ENCODE results near the gene RAD51B. TPM values are rescaled to one million over a fixed set of nuclear protein-coding genes. Genes with fewer than 3 reads are reported as not detected.

Gene RAD51B
- total RNA-seq, 4 donors from 2014 or later, result 14.0 to 16.4 (median 14.8) TPM

GRCh38 chr14:68703093-68703492, 883.5 kb downstream of the RAD51B start:
- H3K4me1 ChIP-seq, result peaks cover 0 to 36% of the 10 kb centered on the region in 2 donors
- intact Hi-C loops (cut with DNase I), result no loop called here
- no peak for DNase-seq
- no peak for TF ChIP-seq POLR2A (IDR thresholded peaks at IDR 0.05)
- TF ChIP-seq CTCF (IDR thresholded peaks at IDR 0.05), result no peak
- no peaks in the 10 kb centered on the region for H3K9me3 ChIP-seq
- WGBS, 2 donors, result 79 to 82% methylated on average over 9 to 10 of the region's 10 CpGs
- H3K27me3 ChIP-seq, result no peaks in the 10 kb centered on the region
- no peak overlapping the region for H3K4me3 ChIP-seq (replicated peaks in 1 of 3)
- H3K27ac ChIP-seq, result no peak overlapping the region
- no peaks in the 10 kb centered on the region for H3K36me3 ChIP-seq

DNA sequence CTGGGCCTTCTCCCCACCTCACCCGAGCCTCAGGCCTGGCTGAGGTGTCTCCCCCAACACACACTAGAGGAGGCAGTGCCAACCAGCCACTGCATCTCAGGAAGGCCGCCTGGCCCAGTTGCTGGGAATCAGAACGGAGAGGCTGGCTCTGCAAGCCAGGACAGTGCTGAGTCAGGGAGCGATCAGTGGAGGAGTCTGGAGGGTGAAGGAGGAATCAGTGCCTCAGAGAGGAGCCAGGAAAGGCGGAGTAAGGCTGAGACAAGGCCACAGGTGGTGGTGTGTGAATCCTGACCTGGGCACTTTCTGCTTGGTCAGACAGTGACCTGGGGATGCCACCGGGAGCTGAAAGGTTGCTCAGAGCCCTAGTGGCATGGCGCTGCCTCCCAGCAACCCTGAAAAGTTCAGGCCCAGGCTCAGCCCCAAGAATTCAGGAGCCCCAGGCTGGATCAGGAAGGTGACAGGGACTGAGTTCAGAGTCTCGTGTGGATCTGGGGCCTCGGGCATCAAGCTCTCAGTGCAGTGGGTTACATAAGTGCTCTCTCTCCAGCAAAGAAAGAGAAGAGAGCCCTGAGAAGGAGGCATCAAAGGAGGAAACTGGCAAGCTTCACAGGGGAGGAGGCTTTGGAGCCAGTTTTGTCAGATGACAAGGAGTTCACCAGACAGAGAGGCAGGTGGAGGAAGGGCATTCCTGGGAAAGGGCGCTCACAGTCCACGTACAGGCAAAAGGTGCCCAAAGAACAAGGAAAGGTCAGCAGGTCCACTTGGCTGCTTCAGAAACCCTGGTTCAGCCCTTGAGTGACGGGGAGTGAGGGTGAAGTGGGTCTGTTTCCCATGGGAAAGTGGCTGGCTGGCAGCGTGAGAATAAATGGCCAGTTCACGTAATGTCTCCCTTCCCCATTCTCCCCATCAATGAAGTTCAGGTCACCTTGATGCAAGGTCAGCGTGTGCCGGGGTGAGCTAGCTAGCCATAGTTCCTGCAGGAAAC, 885.4 kb downstream of the RAD51B start:
- TF ChIP-seq CTCF (IDR thresholded peaks at IDR 0.05) (no peak), POLR2A (IDR thresholded peaks at IDR 0.05) (no peak)
- intact Hi-C loops (cut with DNase I), result no loop called here

GRCh38 chr14:68705741-68706283, 886.2 kb downstream of the RAD51B start:
- intact Hi-C loops (cut with DNase I), result no loop called here
- no peaks in the 10 kb centered on the region for H3K36me3 ChIP-seq
- H3K27ac ChIP-seq, result peak overlapping the region in 2 of 3 donors; percentile 51 to 56
- no peaks in the 10 kb centered on the region for H3K27me3 ChIP-seq
- H3K4me1 ChIP-seq, result peaks cover 0 to 36% of the 10 kb centered on the region in 2 donors
- peak; percentile 65 to 67 for DNase-seq
- no peaks in the 10 kb centered on the region for H3K9me3 ChIP-seq
- no peak for TF ChIP-seq CTCF (IDR thresholded peaks at IDR 0.05)
- TF ChIP-seq POLR2A (IDR thresholded peaks at IDR 0.05), result no peak
- H3K4me3 ChIP-seq (replicated peaks in 1 of 3), result no peak overlapping the region
- 78 to 83% methylated on average over 10 of the region's 10 CpGs for WGBS, 2 donors

More for the DNA sequence above, 885.4 kb downstream of the RAD51B start:
- H3K36me3 ChIP-seq, result no peaks in the 10 kb centered on the region
- H3K27me3 ChIP-seq, result no peaks in the 10 kb centered on the region
- 84 to 87% methylated on average over 14 to 15 of the region's 16 CpGs for whole genome bisulfite sequencing, 2 donors
- H3K4me1 ChIP-seq, result peaks cover 0 to 36% of the 10 kb centered on the region in 2 donors
- H3K27ac ChIP-seq, result no peak overlapping the region
- no peak for DNase-seq
- H3K4me3 ChIP-seq (replicated peaks in 1 of 3), result no peak overlapping the region
- no peaks in the 10 kb centered on the region for H3K9me3 ChIP-seq

DNA sequence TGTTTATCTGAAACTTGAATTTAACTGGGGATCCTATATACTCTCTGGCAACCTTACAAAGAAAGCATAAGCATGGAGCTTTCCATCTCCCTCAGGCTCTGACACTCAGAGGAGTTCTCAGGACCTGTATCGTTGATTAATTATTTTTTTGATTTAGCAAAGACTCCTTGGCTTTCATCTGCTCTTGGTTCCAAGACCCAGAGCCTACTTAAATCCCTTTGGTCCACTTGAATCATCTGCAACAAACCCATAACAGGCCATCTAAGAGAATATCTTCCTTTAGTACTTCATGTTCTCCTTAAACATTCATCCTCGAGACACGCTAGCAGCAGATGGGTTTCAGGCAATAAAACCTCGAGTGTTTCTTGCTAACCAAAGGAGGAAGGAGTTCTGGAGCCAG, 887.9 kb downstream of the RAD51B start:
- TF ChIP-seq CTCF (IDR thresholded peaks at IDR 0.05), result no peak
- TF ChIP-seq POLR2A (IDR thresholded peaks at IDR 0.05), result no peak
- Histone ChIP-seq H3K4me1 (peaks cover 0 to 35% of the 10 kb centered on the region in 2 donors), H3K4me3 (replicated peaks in 1 of 3) (no peak overlapping the region), H3K9me3 (no peaks in the 10 kb centered on the region), H3K27ac (peak overlapping the region in 2 of 3 donors; percentile 50 to 51), H3K36me3 (no peaks in the 10 kb centered on the region), H3K27me3 (no peaks in the 10 kb centered on the region)
- WGBS, 2 donors, result 82 to 83% methylated on average over 4 of the region's 4 CpGs
- intact Hi-C loops (cut with DNase I), result no loop called here
- DNase-seq, result no peak

DNA sequence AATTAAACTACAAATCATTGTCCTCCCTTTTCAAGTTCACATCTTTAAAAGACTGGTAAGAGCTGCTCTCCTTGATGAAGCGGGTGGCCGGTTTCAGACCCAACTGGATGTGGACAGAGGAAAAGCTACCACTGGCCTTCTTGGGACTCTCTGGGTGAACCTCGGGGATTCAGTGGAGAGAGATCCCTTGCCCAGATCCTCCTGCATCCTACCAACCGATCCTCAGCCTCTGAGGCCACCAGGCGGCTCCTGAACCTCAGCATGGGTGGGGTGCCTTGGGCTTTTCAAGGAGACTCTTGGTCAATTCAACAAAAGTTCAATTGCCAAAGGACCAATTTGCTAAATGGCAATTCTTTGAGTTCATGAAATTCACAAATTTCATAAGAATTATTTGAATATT, 888.8 kb downstream of the RAD51B start:
- H3K4me3 ChIP-seq (replicated peaks in 1 of 3), result no peak overlapping the region
- intact Hi-C loops (cut with DNase I), result no loop called here
- whole genome bisulfite sequencing, 2 donors, result 76 to 80% methylated on average over 5 of the region's 5 CpGs
- H3K36me3 ChIP-seq, result no peaks in the 10 kb centered on the region
- H3K27ac ChIP-seq, result peak overlapping the region in 2 of 3 donors; percentile 8 to 50
- H3K27me3 ChIP-seq, result no peaks in the 10 kb centered on the region
- H3K4me1 ChIP-seq, result peaks cover 0 to 27% of the 10 kb centered on the region in 2 donors
- TF ChIP-seq CTCF (IDR thresholded peaks at IDR 0.05) (no peak), POLR2A (IDR thresholded peaks at IDR 0.05) (no peak)
- H3K9me3 ChIP-seq, result no peaks in the 10 kb centered on the region
- DNase-seq, result no peak

Data from thyroid gland (tissue), 4 donors.